ENCODE measurements around the gene KIF1C. TPM values are rescaled to one million over a fixed set of nuclear protein-coding genes. Genes with fewer than 3 reads are reported as not detected.

Gene KIF1C
- total RNA-seq: 51.0 and 51.4 TPM in 2 replicates

- Mint-ChIP-seq H3K9me3 (no peaks in the 10 kb centered on the region), H3K27ac (peak within 1 kb of the TSS; percentile 62), H3K4me1 (ENCODE audit: low read depth) (peaks cover 12% of the 10 kb centered on the region), H3K27me3 (ENCODE audit: low read depth) (no peaks in the 10 kb centered on the region), H3K36me3 (ENCODE audit: low read depth) (peaks cover 21% of the 10 kb centered on the region), H3K4me3 (ENCODE audit: low read depth) (peak within 1 kb of the TSS; percentile 86)
- intact Hi-C loops (cut with micrococcal nuclease): loop anchor here (1.0 to 5.0 kb wide), 3 partner anchors 10 to 57 kb away; partner anchors contain the start of genes CAMTA2, RNF167 and SLC25A11
- DNase-seq (ENCODE audit: low spot score): peak; percentile 89
Measured at GRCh38 chr17:4997302-4998026, at the start of gene KIF1C, which contains the start of gene INCA1. Gene KIF1C, plus strand, starts transcription at chr17:4997950. Its CDS starts 2,297 bp downstream, at chr17:5000247. Gene INCA1, minus strand, starts transcription at chr17:4997522. Its CDS starts 3,085 bp downstream, at chr17:4994437.

- DNase-seq (ENCODE audit: low spot score): peak; percentile 87
- Mint-ChIP-seq H3K27me3 (ENCODE audit: low read depth) (no peaks in the 10 kb centered on the region), H3K27ac (peak within 1 kb of the TSS; percentile 100), H3K4me3 (ENCODE audit: low read depth) (peak within 1 kb of the TSS; percentile 100), H3K4me1 (ENCODE audit: low read depth) (peaks cover 40% of the 10 kb centered on the region), H3K9me3 (no peaks in the 10 kb centered on the region), H3K36me3 (ENCODE audit: low read depth) (peaks cover 42% of the 10 kb centered on the region)
- intact Hi-C loops (cut with micrococcal nuclease): loop anchor here (1.0 to 10.0 kb wide), 4 partner anchors 8 to 584 kb away; partner anchors contain the start of genes ARRB2, RNF167, SLC25A11 and SPAG7
Measured at GRCh38 chr17:4948166-4948930, 49.4 kb upstream of the KIF1C start, which contains the start of gene PFN1. Gene PFN1, minus strand, starts transcription at chr17:4948530. Its CDS starts 136 bp downstream, at chr17:4948394.

GRCh38 chr17:4948931-4949320, 48.8 kb upstream of the KIF1C start:
- H3K4me1 Mint-ChIP-seq (ENCODE audit: low read depth): peaks cover 37% of the 10 kb centered on the region

GRCh38 chr17:4949321-4950074, 48.3 kb upstream of the KIF1C start:
- Mint-ChIP-seq H3K27ac (peak overlapping the region; percentile 86), H3K4me1 (ENCODE audit: low read depth) (peaks cover 32% of the 10 kb centered on the region), H3K4me3 (ENCODE audit: low read depth) (peak overlapping the region; percentile 79), H3K9me3 (no peaks in the 10 kb centered on the region), H3K27me3 (ENCODE audit: low read depth) (no peaks in the 10 kb centered on the region), H3K36me3 (ENCODE audit: low read depth) (peaks cover 32% of the 10 kb centered on the region)
- DNase-seq (ENCODE audit: low spot score): peak; percentile 77
- intact Hi-C loops (cut with micrococcal nuclease): loop anchor here (2.0 to 10.0 kb wide), 2 partner anchors 239 to 585 kb away; partner anchors contain the start of genes ARRB2 and UBE2G1

More at GRCh38 chr17:4948931-4949320, 48.8 kb upstream of the KIF1C start:
- Mint-ChIP-seq H3K4me3 (ENCODE audit: low read depth) (peak overlapping the region; percentile 100), H3K36me3 (ENCODE audit: low read depth) (peaks cover 38% of the 10 kb centered on the region), H3K27me3 (ENCODE audit: low read depth) (no peaks in the 10 kb centered on the region), H3K9me3 (no peaks in the 10 kb centered on the region), H3K27ac (peak overlapping the region; percentile 100)
- no peak for DNase-seq (ENCODE audit: low spot score)
- intact Hi-C loops (cut with micrococcal nuclease): loop anchor here (1.0 to 10.0 kb wide), 4 partner anchors 9 to 584 kb away; partner anchors contain the start of genes ARRB2, RNF167, SLC25A11 and SPAG7

- Mint-ChIP-seq H3K36me3 (ENCODE audit: low read depth) (peaks cover 25% of the 10 kb centered on the region), H3K9me3 (no peaks in the 10 kb centered on the region), H3K27ac (peak overlapping the region; percentile 94), H3K27me3 (ENCODE audit: low read depth) (no peaks in the 10 kb centered on the region), H3K4me3 (ENCODE audit: low read depth) (peak overlapping the region; percentile 88), H3K4me1 (ENCODE audit: low read depth) (peaks cover 25% of the 10 kb centered on the region)
- intact Hi-C loops (cut with micrococcal nuclease): no loop called here
- DNase-seq (ENCODE audit: low spot score): no peak
Measured at GRCh38 chr17:4950075-4950745, 47.5 kb upstream of the KIF1C start.

- no peaks in the 10 kb centered on the region for H3K9me3 Mint-ChIP-seq
- peak within 1 kb of the TSS; percentile 88 for H3K4me3 Mint-ChIP-seq (ENCODE audit: low read depth)
- peaks cover 20% of the 10 kb centered on the region for H3K4me1 Mint-ChIP-seq (ENCODE audit: low read depth)
- no peak for DNase-seq (ENCODE audit: low spot score)
- H3K36me3 Mint-ChIP-seq (ENCODE audit: low read depth): peaks cover 21% of the 10 kb centered on the region
- intact Hi-C loops (cut with micrococcal nuclease): no loop called here
- peak within 1 kb of the TSS; percentile 94 for H3K27ac Mint-ChIP-seq
- H3K27me3 Mint-ChIP-seq (ENCODE audit: low read depth): no peaks in the 10 kb centered on the region
Measured at GRCh38 chr17:4950746-4951204, 47.0 kb upstream of the KIF1C start, which contains the start of gene ENO3. Gene ENO3, plus strand, starts transcription at chr17:4951119. Its CDS starts 711 bp downstream, at chr17:4951830.

- Mint-ChIP-seq H3K4me3 (ENCODE audit: low read depth) (peak overlapping the region; percentile 88), H3K9me3 (no peaks in the 10 kb centered on the region), H3K27ac (peak overlapping the region; percentile 94), H3K36me3 (ENCODE audit: low read depth) (peaks cover 21% of the 10 kb centered on the region), H3K27me3 (ENCODE audit: low read depth) (no peaks in the 10 kb centered on the region), H3K4me1 (ENCODE audit: low read depth) (peaks cover 18% of the 10 kb centered on the region)
- DNase-seq (ENCODE audit: low spot score): no peak
- intact Hi-C loops (cut with micrococcal nuclease): no loop called here
Measured at GRCh38 chr17:4951486-4951885, 46.3 kb upstream of the KIF1C start.

- Mint-ChIP-seq H3K9me3 (no peaks in the 10 kb centered on the region), H3K36me3 (ENCODE audit: low read depth) (peaks cover 16% of the 10 kb centered on the region), H3K4me1 (ENCODE audit: low read depth) (peaks cover 16% of the 10 kb centered on the region), H3K27me3 (ENCODE audit: low read depth) (no peaks in the 10 kb centered on the region), H3K27ac (no peak overlapping the region), H3K4me3 (ENCODE audit: low read depth) (no peak overlapping the region)
- no peak for DNase-seq (ENCODE audit: low spot score)
- intact Hi-C loops (cut with micrococcal nuclease): no loop called here
Measured at GRCh38 chr17:4953451-4953961, 44.2 kb upstream of the KIF1C start.

GRCh38 chr17:4955091-4955490, 42.7 kb upstream of the KIF1C start:
- Mint-ChIP-seq H3K36me3 (ENCODE audit: low read depth) (peaks cover 27% of the 10 kb centered on the region), H3K9me3 (no peaks in the 10 kb centered on the region), H3K27me3 (ENCODE audit: low read depth) (no peaks in the 10 kb centered on the region), H3K4me3 (ENCODE audit: low read depth) (no peak overlapping the region), H3K4me1 (ENCODE audit: low read depth) (peaks cover 14% of the 10 kb centered on the region), H3K27ac (no peak overlapping the region)
- intact Hi-C loops (cut with micrococcal nuclease): no loop called here
- DNase-seq (ENCODE audit: low spot score): no peak

- Mint-ChIP-seq H3K36me3 (ENCODE audit: low read depth) (peaks cover 34% of the 10 kb centered on the region), H3K9me3 (no peaks in the 10 kb centered on the region), H3K4me1 (ENCODE audit: low read depth) (peaks cover 4% of the 10 kb centered on the region), H3K27ac (no peak overlapping the region), H3K4me3 (ENCODE audit: low read depth) (no peak overlapping the region), H3K27me3 (ENCODE audit: low read depth) (no peaks in the 10 kb centered on the region)
- no peak for DNase-seq (ENCODE audit: low spot score)
- intact Hi-C loops (cut with micrococcal nuclease): no loop called here
Measured at GRCh38 chr17:4956493-4957061, 41.2 kb upstream of the KIF1C start.

- peaks cover 4% of the 10 kb centered on the region for H3K4me1 Mint-ChIP-seq (ENCODE audit: low read depth)
- H3K27ac Mint-ChIP-seq: no peak overlapping the region
- H3K27me3 Mint-ChIP-seq (ENCODE audit: low read depth): no peaks in the 10 kb centered on the region
- intact Hi-C loops (cut with micrococcal nuclease): no loop called here
- H3K9me3 Mint-ChIP-seq: no peaks in the 10 kb centered on the region
- H3K4me3 Mint-ChIP-seq (ENCODE audit: low read depth): no peak overlapping the region
- peaks cover 38% of the 10 kb centered on the region for H3K36me3 Mint-ChIP-seq (ENCODE audit: low read depth)
- no peak for DNase-seq (ENCODE audit: low spot score)
Measured at GRCh38 chr17:4958102-4958501, 39.6 kb upstream of the KIF1C start.

Measured in activated T-helper 2 cell treated with anti-CD3 and anti-CD28 coated beads, Interferon-gamma antibody, Interleukin-2, Interleukin-4, amounts not matched to agents 10 μg/mL and 5 μg/mL and 100 μg/mL, durations not matched to agents 14 hours and 24 hours and 36 hours (primary cell).